ENCODE data around the gene LRRC8C. TPM values are rescaled to one million over a fixed set of nuclear protein-coding genes. Genes with fewer than 3 reads are reported as not detected.
A peak's percentile ranks its signal among the peaks of the same experiment; 100 is the strongest.
"Not testable (repeated sequence)": the region's sequence is repeated elsewhere in the genome, so short reads cannot be mapped to it uniquely, and the experiment has no call there.

Gene LRRC8C
- total RNA-seq, 6 experiments from 2014 or later: 0.53 to 2.0 (median 1.2) TPM

DNA sequence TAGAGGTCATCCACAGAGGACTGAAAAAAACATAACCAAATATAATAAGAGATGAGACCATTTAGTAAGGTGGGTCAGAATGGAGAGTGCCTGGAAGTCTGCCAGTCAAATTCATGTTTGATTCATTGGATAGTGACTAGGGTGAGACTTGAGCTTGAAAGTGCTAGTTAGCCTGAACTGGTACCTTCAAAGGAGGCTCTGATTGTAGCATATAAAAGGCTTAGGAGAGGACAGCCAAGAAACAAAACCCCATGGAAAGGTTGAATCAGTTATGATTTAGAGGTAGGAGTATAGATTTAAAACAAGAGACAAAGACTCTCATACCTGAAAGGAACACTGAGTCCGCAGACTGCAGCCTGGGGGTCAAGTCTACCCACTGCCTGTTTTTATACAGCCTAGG is 44.4 kb upstream of the LRRC8C start:
- Histone ChIP-seq H3K27ac (no peak overlapping the region), H3K27me3 (no peaks in the 10 kb centered on the region), H3K9me3 (no peaks in the 10 kb centered on the region), H3K36me3 (no peaks in the 10 kb centered on the region), H3K4me3 (no peak overlapping the region), H3K4me1 (no peaks in the 10 kb centered on the region)
- no peak for TF ChIP-seq CTCF (IDR thresholded peaks at IDR 0.05)
- TF ChIP-seq POLR2A (IDR thresholded peaks at IDR 0.05): no peak
- WGBS (ENCODE audit: insufficient coverage, low coverage, low lambda C conversion rate, missing lambda C conversion rate): 100% methylated on average over 1 of the region's 1 CpG
- intact Hi-C loops (cut with DNase I): no loop called here
- DNase-seq: no peak
- no peak for ATAC-seq

DNA sequence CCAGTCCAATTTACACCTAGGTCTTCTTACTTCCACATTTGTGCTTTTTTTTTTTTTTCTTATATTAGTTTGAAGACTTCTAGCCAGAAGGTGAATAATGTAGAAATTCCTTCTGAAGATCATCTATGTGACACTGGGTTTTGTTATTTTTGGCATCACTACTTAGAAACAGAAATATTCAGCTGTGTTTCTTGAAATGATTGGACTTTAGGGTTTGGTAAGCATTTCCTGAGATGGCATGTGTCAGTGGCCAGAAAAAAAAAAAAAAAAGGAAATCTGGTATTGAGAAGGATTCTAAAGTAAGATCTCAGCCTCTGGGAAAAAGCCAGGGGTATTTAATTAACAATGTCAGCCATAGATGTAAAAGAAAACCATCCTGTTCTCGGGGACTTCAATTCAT is 43.4 kb upstream of the LRRC8C start:
- intact Hi-C loops (cut with DNase I): no loop called here
- no peak for ATAC-seq
- Histone ChIP-seq H3K27ac (no peak overlapping the region), H3K4me1 (no peaks in the 10 kb centered on the region), H3K36me3 (no peaks in the 10 kb centered on the region), H3K27me3 (no peaks in the 10 kb centered on the region), H3K9me3 (no peaks in the 10 kb centered on the region), H3K4me3 (no peak overlapping the region)
- 100% methylated on average over 1 of the region's 1 CpG for WGBS (ENCODE audit: insufficient coverage, low coverage, low lambda C conversion rate, missing lambda C conversion rate)
- no peak for TF ChIP-seq CTCF (IDR thresholded peaks at IDR 0.05)
- TF ChIP-seq POLR2A (IDR thresholded peaks at IDR 0.05): no peak
- no peak for DNase-seq

DNA sequence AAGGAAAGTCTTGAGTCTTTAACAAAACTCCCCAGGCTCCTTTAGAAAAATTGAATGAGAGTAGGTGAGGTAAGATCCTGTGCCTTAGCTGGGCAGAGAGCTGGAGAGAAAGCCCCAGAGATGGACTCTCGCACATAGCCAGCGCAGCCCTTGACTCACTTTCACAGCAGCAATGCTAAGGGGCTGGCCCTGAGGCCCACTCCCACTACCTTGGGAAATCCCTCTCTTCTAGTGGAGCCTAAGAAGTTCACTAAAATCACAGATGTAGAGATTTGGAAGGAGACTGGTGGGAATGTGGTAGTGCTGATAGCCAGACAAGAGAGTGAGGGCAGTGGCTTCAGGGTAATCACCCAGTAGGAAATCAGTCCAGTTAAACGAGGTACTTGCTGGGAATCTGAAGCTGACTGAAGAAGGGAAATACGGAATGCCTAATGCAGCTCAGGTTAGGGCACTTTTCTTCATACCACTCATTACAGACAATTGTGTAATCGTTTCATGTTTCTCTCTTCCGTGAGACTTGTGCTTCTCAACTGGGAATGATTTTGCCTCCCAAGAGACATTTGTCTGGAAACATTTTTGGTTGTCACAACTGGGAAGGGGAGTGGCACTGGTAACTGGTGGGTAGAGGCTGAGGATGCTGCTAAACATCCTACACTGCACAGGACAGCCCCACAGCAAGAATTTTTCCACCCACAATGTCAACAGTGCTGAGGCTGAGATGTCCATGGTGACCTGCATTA is 42.4 kb upstream of the LRRC8C start:
- H3K27ac ChIP-seq: no peak overlapping the region
- H3K27me3 ChIP-seq: no peaks in the 10 kb centered on the region
- intact Hi-C loops (cut with DNase I): no loop called here
- H3K4me1 ChIP-seq: no peaks in the 10 kb centered on the region
- 78% methylated on average over 5 of the region's 6 CpGs for WGBS (ENCODE audit: insufficient coverage, low coverage, low lambda C conversion rate, missing lambda C conversion rate)
- H3K4me3 ChIP-seq: no peak overlapping the region
- DNase-seq (no peak), ATAC-seq (no peak)
- TF ChIP-seq POLR2A (IDR thresholded peaks at IDR 0.05) (no peak), CTCF (IDR thresholded peaks at IDR 0.05) (no peak)
- no peaks in the 10 kb centered on the region for H3K36me3 ChIP-seq
- no peaks in the 10 kb centered on the region for H3K9me3 ChIP-seq

- intact Hi-C loops (cut with DNase I); H3K4me3 ChIP-seq; DNase-seq; H3K27me3 ChIP-seq; H3K4me1 ChIP-seq; H3K27ac ChIP-seq; H3K9me3 ChIP-seq; H3K36me3 ChIP-seq: not testable (repeated sequence)
- ATAC-seq: peak; percentile 44 to 86 (median 82)
- 47% methylated on average over 12 of the region's 13 CpGs for WGBS (ENCODE audit: insufficient coverage, low coverage, low lambda C conversion rate, missing lambda C conversion rate)
Observed at GRCh38 chr1:89592861-89593302, 40.0 kb upstream of the LRRC8C start.

DNA sequence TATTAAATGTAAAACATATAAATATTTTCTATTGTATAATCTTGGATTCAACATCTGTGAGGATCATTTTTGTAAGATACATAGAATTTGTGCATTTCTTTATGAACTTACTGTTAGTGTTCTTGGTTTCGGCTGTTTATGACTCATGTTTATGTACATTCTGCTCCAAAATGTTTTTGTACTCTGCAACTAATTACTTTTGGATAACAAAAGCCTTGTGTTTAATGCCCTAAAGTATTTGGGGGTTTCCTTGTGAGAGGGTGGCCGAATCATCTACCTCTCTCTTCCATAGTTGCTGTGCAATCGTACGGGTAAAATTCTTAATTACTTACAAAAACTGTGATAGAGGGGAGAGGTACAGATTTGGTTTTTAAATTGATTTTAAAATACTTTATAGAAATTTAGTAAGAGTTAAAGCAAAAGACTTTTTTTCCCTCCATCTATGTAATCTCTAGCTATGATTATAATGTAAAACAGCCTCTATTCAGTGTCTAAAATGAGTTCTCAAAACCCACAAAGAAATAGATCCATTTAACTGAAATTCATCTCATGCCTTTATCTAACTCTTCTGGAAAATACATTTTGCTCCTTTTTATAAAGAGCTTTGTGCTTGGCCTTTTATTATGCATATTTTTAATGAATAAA is 38.7 kb upstream of the LRRC8C start:
- no peak for DNase-seq
- intact Hi-C loops (cut with DNase I): no loop called here
- H3K9me3 ChIP-seq: no peaks in the 10 kb centered on the region
- no peak overlapping the region for H3K4me3 ChIP-seq
- TF ChIP-seq CTCF (IDR thresholded peaks at IDR 0.05) (no peak), POLR2A (IDR thresholded peaks at IDR 0.05) (no peak)
- no peaks in the 10 kb centered on the region for H3K36me3 ChIP-seq
- H3K27ac ChIP-seq: no peak overlapping the region
- 95% methylated on average over 4 of the region's 4 CpGs for WGBS (ENCODE audit: insufficient coverage, low coverage, low lambda C conversion rate, missing lambda C conversion rate)
- no peak for ATAC-seq
- H3K27me3 ChIP-seq: no peaks in the 10 kb centered on the region
- no peaks in the 10 kb centered on the region for H3K4me1 ChIP-seq

Measured in right lobe of liver (tissue), 6 donors.